Osteocyte (in vitro differentiated cells): Measurements from ENCODE around the gene SFTPB. TPM values are rescaled to one million over a fixed set of nuclear protein-coding genes. Genes with fewer than 3 reads are reported as not detected.

Experiments used
- DNase-seq: peaks from one replicate; pipeline ENCODE4 v3.0.0; 2021; ENCODE audit warnings: mixed read lengths; ENCODE audit not compliant: unreplicated experiment; ENCODE audit errors: extremely low spot score
- H3K27ac Mint-ChIP-seq: one replicate; pipeline ENCODE4 v1.8.0; 2021; ENCODE audit warnings: mild to moderate bottlenecking, mixed read lengths; ENCODE audit not compliant: unreplicated experiment
- H3K27me3 Mint-ChIP-seq: one replicate; pipeline ENCODE4 v1.8.0; 2021; ENCODE audit warnings: mixed read lengths; ENCODE audit not compliant: unreplicated experiment
- H3K36me3 Mint-ChIP-seq: one replicate; pipeline ENCODE4 v1.8.0; 2021; ENCODE audit warnings: mixed read lengths; ENCODE audit not compliant: unreplicated experiment
- H3K4me1 Mint-ChIP-seq: one replicate; pipeline ENCODE4 v1.8.0; 2021; ENCODE audit warnings: mixed read lengths; ENCODE audit not compliant: unreplicated experiment
- H3K4me3 Mint-ChIP-seq: one replicate; pipeline ENCODE4 v1.8.0; 2021; ENCODE audit warnings: mild to moderate bottlenecking, moderate library complexity, mixed read lengths; ENCODE audit not compliant: unreplicated experiment
- H3K9me3 Mint-ChIP-seq: one replicate; pipeline ENCODE4 v1.8.0; 2021; ENCODE audit warnings: mixed read lengths; ENCODE audit not compliant: unreplicated experiment
- total RNA-seq: library from RNA; stranded (reverse); gene quantifications from 2 replicates; pipeline ENCODE4 v1.2.1, GENCODE V29; 2021
- TF ChIP-seq, protein P1 (sequence below): fragments of 200-600 bp; sonication (generic); IDR thresholded peaks from 2 replicates; pipeline ENCODE4 v1.5.0; 2021; ENCODE audit warnings: antibody characterized with exemption, mild to moderate bottlenecking, moderate library complexity

Gene SFTPB
- total RNA-seq, 1 donor from 2014 or later, result not detected

DNA sequence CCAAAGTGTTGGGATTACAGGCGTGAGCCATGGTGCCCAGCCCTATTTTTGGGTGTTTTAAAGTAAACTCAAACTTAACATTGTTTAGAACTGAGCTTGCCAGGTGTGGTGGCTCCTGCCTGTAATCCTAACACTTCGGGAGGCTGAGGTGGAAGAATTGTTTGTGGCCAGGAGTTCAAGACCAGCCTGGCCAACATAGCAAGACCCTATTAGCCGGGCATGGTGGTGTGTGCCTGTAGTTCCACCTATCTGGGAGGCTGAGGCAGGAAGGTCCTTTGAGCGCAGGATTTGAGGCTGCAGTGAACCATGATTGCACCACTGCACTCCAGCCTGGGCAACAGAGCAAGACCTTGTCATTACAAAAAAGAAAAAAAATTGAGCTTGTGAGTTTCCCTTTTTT is 17.5 kb downstream of the SFTPB start:
- no peak for DNase-seq
- Mint-ChIP-seq H3K4me3 (no peak overlapping the region), H3K27ac (no peak overlapping the region), H3K27me3 (no peaks in the 10 kb centered on the region), H3K4me1 (peaks cover 24% of the 10 kb centered on the region), H3K36me3 (peaks cover 51% of the 10 kb centered on the region), H3K9me3 (no peaks in the 10 kb centered on the region)
- TF ChIP-seq, protein P1, sequence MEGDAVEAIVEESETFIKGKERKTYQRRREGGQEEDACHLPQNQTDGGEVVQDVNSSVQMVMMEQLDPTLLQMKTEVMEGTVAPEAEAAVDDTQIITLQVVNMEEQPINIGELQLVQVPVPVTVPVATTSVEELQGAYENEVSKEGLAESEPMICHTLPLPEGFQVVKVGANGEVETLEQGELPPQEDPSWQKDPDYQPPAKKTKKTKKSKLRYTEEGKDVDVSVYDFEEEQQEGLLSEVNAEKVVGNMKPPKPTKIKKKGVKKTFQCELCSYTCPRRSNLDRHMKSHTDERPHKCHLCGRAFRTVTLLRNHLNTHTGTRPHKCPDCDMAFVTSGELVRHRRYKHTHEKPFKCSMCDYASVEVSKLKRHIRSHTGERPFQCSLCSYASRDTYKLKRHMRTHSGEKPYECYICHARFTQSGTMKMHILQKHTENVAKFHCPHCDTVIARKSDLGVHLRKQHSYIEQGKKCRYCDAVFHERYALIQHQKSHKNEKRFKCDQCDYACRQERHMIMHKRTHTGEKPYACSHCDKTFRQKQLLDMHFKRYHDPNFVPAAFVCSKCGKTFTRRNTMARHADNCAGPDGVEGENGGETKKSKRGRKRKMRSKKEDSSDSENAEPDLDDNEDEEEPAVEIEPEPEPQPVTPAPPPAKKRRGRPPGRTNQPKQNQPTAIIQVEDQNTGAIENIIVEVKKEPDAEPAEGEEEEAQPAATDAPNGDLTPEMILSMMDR, result no peak

DNA sequence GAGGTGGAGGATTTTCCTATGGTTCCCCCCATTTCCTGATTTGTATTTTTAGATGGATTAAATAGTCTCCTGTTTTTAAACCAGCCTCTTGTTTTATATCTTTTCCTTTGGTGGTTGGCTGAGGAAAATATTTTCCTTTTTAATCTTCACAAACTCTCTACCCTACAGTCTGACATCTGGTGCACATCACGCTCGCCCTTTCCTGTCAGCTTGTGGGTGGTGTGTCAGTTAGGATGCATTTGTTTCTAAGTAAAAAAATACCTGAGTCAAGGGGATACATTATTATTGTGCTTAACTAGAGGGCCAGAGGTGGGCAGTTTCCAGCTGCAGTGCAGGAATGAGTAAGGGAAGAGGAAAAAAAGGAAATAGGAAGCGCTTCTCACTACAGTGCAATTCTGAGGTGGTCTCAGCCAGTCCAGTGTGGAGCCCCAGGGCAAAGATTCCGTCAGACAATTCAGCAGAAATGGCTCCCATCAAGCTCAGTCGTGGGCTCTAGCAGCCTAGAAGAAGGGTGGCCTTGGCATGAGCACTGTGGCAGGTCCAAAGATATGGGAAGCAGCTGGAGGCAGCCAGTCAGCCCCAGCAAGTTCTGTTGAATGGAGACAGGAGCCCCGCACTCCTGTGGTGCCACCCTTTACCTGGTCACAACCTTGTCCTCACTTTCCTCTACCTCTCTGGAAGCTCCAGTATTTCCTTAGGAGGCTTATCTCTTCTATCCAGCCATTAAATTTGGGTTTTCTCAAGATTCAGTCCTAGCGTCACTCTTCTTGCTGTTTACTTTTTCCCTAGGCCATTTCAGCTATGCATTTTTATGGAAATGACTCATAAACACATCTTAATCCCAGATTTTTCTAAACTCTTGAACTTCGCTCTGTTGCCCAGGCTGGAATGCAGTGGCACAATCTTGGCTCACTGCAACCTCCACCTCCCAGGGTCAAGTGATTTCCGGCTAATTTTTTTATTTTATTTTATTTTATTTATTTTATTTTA is 18.5 kb downstream of the SFTPB start:
- Mint-ChIP-seq H3K27ac (peak overlapping the region; percentile 58), H3K4me3 (no peak overlapping the region)
- TF ChIP-seq, protein P1, result no peak

DNA sequence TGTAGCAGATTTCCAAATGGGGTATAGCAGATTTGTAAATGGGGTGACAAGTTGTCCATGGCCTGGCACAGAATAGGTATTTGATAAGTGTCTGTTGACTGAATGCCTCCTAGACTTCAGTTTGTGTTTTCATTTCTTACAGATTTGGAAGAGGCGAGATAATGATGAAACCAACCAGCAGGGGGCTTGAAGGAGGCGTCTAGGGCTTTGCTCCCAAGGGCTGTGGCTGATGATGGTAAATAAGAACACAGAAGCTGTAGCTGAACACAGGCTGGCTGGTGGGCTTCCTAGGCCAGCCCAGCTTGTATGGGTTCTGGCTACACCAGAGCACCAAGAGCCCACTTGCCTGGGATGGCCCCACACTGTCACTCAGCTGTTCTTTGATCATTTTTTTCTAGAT is 19.4 kb downstream of the SFTPB start:
- Mint-ChIP-seq H3K4me3 (no peak overlapping the region), H3K4me1 (peaks cover 24% of the 10 kb centered on the region), H3K27me3 (no peaks in the 10 kb centered on the region), H3K27ac (peak overlapping the region; percentile 24), H3K9me3 (no peaks in the 10 kb centered on the region), H3K36me3 (peaks cover 51% of the 10 kb centered on the region)
- TF ChIP-seq, protein P1, result peak; percentile 54
- no peak for DNase-seq

More for the DNA sequence above, 18.5 kb downstream of the SFTPB start:
- H3K4me1 Mint-ChIP-seq, result peaks cover 24% of the 10 kb centered on the region
- no peaks in the 10 kb centered on the region for H3K9me3 Mint-ChIP-seq
- DNase-seq, result no peak
- H3K27me3 Mint-ChIP-seq, result no peaks in the 10 kb centered on the region
- peaks cover 51% of the 10 kb centered on the region for H3K36me3 Mint-ChIP-seq

DNA sequence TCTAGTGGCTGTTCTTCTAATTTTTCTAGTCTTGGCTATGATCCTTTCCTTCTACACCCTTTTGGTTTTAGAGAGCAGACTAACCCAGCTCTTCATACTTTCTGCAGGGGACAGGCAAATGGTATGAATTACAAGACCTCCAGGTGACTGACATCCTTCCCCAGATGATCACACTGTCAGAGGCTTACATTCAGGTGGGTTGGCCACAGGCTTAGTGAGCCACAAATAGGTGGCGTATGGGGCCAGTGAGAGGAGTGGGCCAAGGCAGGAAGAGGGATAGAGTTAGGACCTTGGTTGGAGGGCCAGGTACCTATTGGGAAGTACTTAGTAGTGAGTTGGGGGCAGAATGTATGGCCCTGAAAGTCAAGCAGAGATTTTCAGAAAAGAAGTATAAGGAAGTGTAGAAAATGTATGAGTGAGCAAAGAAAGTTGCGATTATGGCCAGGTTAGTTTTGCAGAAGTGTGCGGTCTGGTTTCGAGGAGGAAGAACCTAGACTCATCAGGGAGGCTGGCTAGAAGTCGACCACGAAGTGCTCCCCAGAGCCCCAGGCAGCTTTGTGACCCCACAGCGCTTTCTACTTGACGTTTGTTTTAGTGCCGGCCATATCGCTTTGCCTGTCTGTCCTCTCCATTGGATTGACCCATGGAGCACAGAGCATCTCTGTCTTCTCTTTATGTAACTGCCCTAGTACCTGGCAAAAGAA is 20.0 kb downstream of the SFTPB start:
- Mint-ChIP-seq H3K27me3 (no peaks in the 10 kb centered on the region), H3K27ac (peak overlapping the region; percentile 24), H3K9me3 (no peaks in the 10 kb centered on the region), H3K4me3 (no peak overlapping the region), H3K4me1 (peaks cover 24% of the 10 kb centered on the region), H3K36me3 (peaks cover 49% of the 10 kb centered on the region)
- DNase-seq, result no peak
- TF ChIP-seq, protein P1, result no peak

DNA sequence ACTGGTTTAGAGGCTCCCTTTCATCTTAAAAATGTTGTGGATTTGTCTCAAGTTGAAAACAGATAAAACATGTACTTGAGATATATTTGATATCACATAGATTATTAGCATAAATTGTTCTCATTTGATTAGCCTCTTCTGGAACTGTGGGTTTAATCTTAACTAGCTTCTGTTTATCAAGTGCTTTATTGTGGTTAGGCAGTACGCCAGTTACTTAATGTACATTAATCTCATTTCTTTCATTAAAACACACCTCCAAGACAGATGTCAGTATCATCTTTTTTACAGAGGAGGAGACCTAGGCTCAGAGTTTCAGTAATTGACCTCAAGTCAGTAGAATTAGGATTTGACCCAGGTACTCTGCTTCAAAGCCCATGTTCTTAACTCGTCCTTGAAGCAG is 21.8 kb downstream of the SFTPB start:
- no peak overlapping the region for H3K27ac Mint-ChIP-seq
- H3K9me3 Mint-ChIP-seq, result no peaks in the 10 kb centered on the region
- H3K36me3 Mint-ChIP-seq, result peaks cover 58% of the 10 kb centered on the region
- H3K4me1 Mint-ChIP-seq, result peaks cover 24% of the 10 kb centered on the region
- TF ChIP-seq, protein P1, result no peak
- no peak for DNase-seq
- no peak overlapping the region for H3K4me3 Mint-ChIP-seq
- H3K27me3 Mint-ChIP-seq, result no peaks in the 10 kb centered on the region
